Testis (tissue), 2 donors: Measurements from ENCODE around the gene RTN4IP1.

Experiments used
- CTCF ChIP-seq, 3 experiments: fragments of 450-650 bp in 2 of 3; fragments of 200-600 bp in 1 of 3; sonication (generic) in 1 of 3; IDR thresholded peaks; one replicate each; pipeline ENCODE4 v1.5.1; 2016 to 2019; ENCODE audit warnings: antibody characterized with exemption in 3 of 3, mild to moderate bottlenecking in 2 of 3, moderate library complexity in 1 of 3
- POLR2A ChIP-seq: fragments of 450-650 bp; IDR thresholded peaks from one replicate; pipeline ENCODE4 v1.6.1; 2017; ENCODE audit warnings: antibody characterized with exemption, mild to moderate bottlenecking, moderate library complexity

DNA sequence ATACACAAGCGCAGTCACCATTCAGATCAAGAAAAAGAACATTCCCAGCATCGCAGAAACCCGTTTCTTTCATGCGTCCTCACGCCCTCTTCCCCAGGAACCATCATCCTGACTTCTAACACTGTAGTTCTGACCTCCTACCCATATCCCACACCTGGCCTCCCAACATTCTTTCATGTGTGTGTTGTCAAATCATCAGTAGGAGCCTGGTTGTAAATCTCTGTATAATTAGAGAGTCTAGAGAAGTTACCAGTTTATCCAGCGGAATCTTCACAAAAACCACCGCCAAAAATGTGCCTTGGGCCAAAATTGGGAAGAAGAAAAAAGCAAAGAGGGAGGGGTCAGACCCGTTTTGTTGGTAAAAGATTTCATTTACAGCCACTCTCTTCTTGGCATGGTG, 91.6 kb downstream of the RTN4IP1 start:
- no peak for TF ChIP-seq POLR2A
- TF ChIP-seq CTCF (IDR thresholded peaks at IDR 0.05), result no peak
